MM.1S (cell line): ENCODE data around the gene INCA1.
A peak's percentile ranks its signal among the peaks of the same experiment; 100 is the strongest.

Experiments used
- DNase-seq: peaks from one replicate; pipeline ENCODE4 v3.0.0-alpha.2; 2015
- H2AFZ ChIP-seq: fragments of 300-600 bp; sonication (generic); 2 replicates; pipeline ENCODE4 v1.6.0; 2016; ENCODE audit warnings: antibody characterized with exemption, low read length
- H3F3A ChIP-seq: fragments of 300-600 bp; sonication (generic); 2 replicates; pipeline ENCODE4 v1.6.1; 2016; ENCODE audit warnings: mild to moderate bottlenecking, antibody characterized with exemption, low read length, moderate library complexity, mixed read lengths; ENCODE audit not compliant: insufficient read depth
- H3K27ac ChIP-seq: fragments of 300-600 bp; sonication (generic); 2 replicates; pipeline ENCODE4 v1.5.1; 2016; ENCODE audit warnings: mild to moderate bottlenecking, low read length
- H3K27me3 ChIP-seq: fragments of 300-600 bp; sonication (generic); replicated peaks from 2 replicates; pipeline ENCODE4 v1.6.0; 2016; ENCODE audit warnings: low read length; ENCODE audit not compliant: insufficient read depth
- H3K36me3 ChIP-seq: fragments of 300-600 bp; sonication (generic); replicated peaks from 2 replicates; pipeline ENCODE4 v1.6.1; 2016; ENCODE audit warnings: mild to moderate bottlenecking, low read length, mixed read lengths; ENCODE audit not compliant: insufficient read depth
- H3K4me1 ChIP-seq: fragments of 300-600 bp; sonication (generic); 2 replicates; pipeline ENCODE4 v1.6.1; 2016; ENCODE audit warnings: low read length, mixed read lengths
- H3K4me2 ChIP-seq: fragments of 300-600 bp; sonication (generic); 2 replicates; pipeline ENCODE4 v1.6.0; 2016; ENCODE audit warnings: low read depth, low read length
- H3K4me3 ChIP-seq: fragments of 300-600 bp; sonication (generic); 2 replicates; pipeline ENCODE4 v1.5.1; 2016; ENCODE audit warnings: low read length, mixed read lengths
- H3K79me2 ChIP-seq: fragments of 300-600 bp; sonication (generic); 2 replicates; pipeline ENCODE4 v1.6.1; 2016; ENCODE audit warnings: mixed run types, low read length, mixed read lengths
- H3K9ac ChIP-seq: fragments of 300-600 bp; sonication (generic); 2 replicates; pipeline ENCODE4 v1.6.1; 2016; ENCODE audit warnings: low read length, mixed read lengths
- H3K9me2 ChIP-seq: fragments of 300-600 bp; sonication (generic); replicated peaks from 2 replicates; pipeline ENCODE4 v1.6.1; 2016; ENCODE audit warnings: mild to moderate bottlenecking, low read length, mixed read lengths; ENCODE audit not compliant: insufficient read depth
- H3K9me3 ChIP-seq: fragments of 300-600 bp; sonication (generic); replicated peaks from 2 replicates; pipeline ENCODE4 v1.6.1; 2016; ENCODE audit warnings: mild to moderate bottlenecking, low read length, mixed read lengths; ENCODE audit not compliant: insufficient read depth
- H4K20me1 ChIP-seq: fragments of 300-600 bp; sonication (generic); 2 replicates; pipeline ENCODE4 v1.6.1; 2016; ENCODE audit warnings: mild to moderate bottlenecking, low read length, moderate library complexity, mixed read lengths; ENCODE audit not compliant: insufficient read depth
- CTCF ChIP-seq: fragments of 300-600 bp; sonication (generic); IDR thresholded peaks from 2 replicates; pipeline ENCODE4 v1.5.1; 2016; ENCODE audit warnings: antibody characterized with exemption, low read length, mixed read lengths
- EZH2 ChIP-seq: fragments of 300-600 bp; sonication (generic); optimal IDR thresholded peaks from 2 replicates; pipeline ENCODE3; 2017; ENCODE audit warnings: low read depth, mild to moderate bottlenecking, antibody characterized with exemption, low read length, mixed read lengths
- EZH2phosphoT487 ChIP-seq: fragments of 300-600 bp; sonication (generic); IDR thresholded peaks from 2 replicates; pipeline ENCODE4 v1.6.1; 2018; ENCODE audit warnings: antibody characterized with exemption, low read length

INCA1 gene

GRCh38 chr17:4953451-4953961 is 43.8 kb downstream of the INCA1 start:
- no peak overlapping the region for H3K9ac ChIP-seq
- no peaks in the 10 kb centered on the region for H4K20me1 ChIP-seq
- no peaks in the 10 kb centered on the region for H3K27me3 ChIP-seq
- no peaks in the 10 kb centered on the region for H3K9me2 ChIP-seq
- H3K27ac ChIP-seq, result no peak overlapping the region
- H2AFZ ChIP-seq, result no peak overlapping the region
- DNase-seq, result no peak
- H3K4me3 ChIP-seq, result no peak overlapping the region
- H3K36me3 ChIP-seq, result no peaks in the 10 kb centered on the region
- peaks cover 14% of the 10 kb centered on the region; the same call in 1 of the 2 replicates for H3K4me1 ChIP-seq
- H3K9me3 ChIP-seq, result no peaks in the 10 kb centered on the region
- no peak overlapping the region for H3K4me2 ChIP-seq
- H3K79me2 ChIP-seq, result peaks cover 6% of the 10 kb centered on the region; the same call in 1 of the 2 replicates
- peaks cover 18% of the 10 kb centered on the region for H3F3A ChIP-seq
- TF ChIP-seq EZH2 (no peak), CTCF (no peak), EZH2phosphoT487 (no peak)

GRCh38 chr17:4951486-4951885 is 45.8 kb downstream of the INCA1 start:
- H3K27ac ChIP-seq, result no peak overlapping the region
- H3F3A ChIP-seq, result peaks cover 33% of the 10 kb centered on the region
- no peaks in the 10 kb centered on the region for H3K27me3 ChIP-seq
- H3K79me2 ChIP-seq, result peaks cover 24% of the 10 kb centered on the region
- DNase-seq, result no peak
- H2AFZ ChIP-seq, result no peak overlapping the region
- H4K20me1 ChIP-seq, result peaks cover 7% of the 10 kb centered on the region
- TF ChIP-seq CTCF, result no peak
- H3K4me2 ChIP-seq, result peak overlapping the region; percentile 97; the same call in 1 of the 2 replicates
- peaks cover 15% of the 10 kb centered on the region; the same call in 1 of the 2 replicates for H3K4me1 ChIP-seq
- no peaks in the 10 kb centered on the region for H3K36me3 ChIP-seq
- no peaks in the 10 kb centered on the region for H3K9me2 ChIP-seq
- H3K9ac ChIP-seq, result no peak overlapping the region
- no peaks in the 10 kb centered on the region for H3K9me3 ChIP-seq
- H3K4me3 ChIP-seq, result no peak overlapping the region

GRCh38 chr17:4950746-4951204 is 46.5 kb downstream of the INCA1 start, which contains the start of gene ENO3:
Gene ENO3, plus strand, starts transcription at chr17:4951119. Its CDS starts 711 bp downstream, at chr17:4951830.
- peaks cover 39% of the 10 kb centered on the region for H3F3A ChIP-seq
- TF ChIP-seq EZH2 (no peak), EZH2phosphoT487 (no peak), CTCF (no peak)
- peak within 1 kb of the TSS; percentile 81 for H3K4me3 ChIP-seq
- no peaks in the 10 kb centered on the region for H3K9me2 ChIP-seq
- peak within 1 kb of the TSS; percentile 97 for H3K4me2 ChIP-seq
- peaks cover 12% of the 10 kb centered on the region for H4K20me1 ChIP-seq
- no peaks in the 10 kb centered on the region for H3K9me3 ChIP-seq
- peaks cover 31% of the 10 kb centered on the region for H3K79me2 ChIP-seq
- H3K27ac ChIP-seq, result peak within 1 kb of the TSS; percentile 100
- no peak for DNase-seq
- H2AFZ ChIP-seq, result peak within 1 kb of the TSS; percentile 83
- no peaks in the 10 kb centered on the region for H3K27me3 ChIP-seq
- H3K9ac ChIP-seq, result peak within 1 kb of the TSS; percentile 99
- peaks cover 21% of the 10 kb centered on the region for H3K4me1 ChIP-seq
- no peaks in the 10 kb centered on the region for H3K36me3 ChIP-seq
